Activated CD4-positive, alpha-beta T cell treated with anti-CD3 and anti-CD28 coated beads, Interleukin-2, amount 50 U/mL, for 1 hour (primary cell): ENCODE measurements around the gene TNFRSF8.
"Not testable (repeated sequence)": the region's sequence is repeated elsewhere in the genome, so short reads cannot be mapped to it uniquely, and the experiment has no call there.

Experiments used
- DNase-seq: peaks from one replicate; pipeline ENCODE4 v3.0.0-alpha.2; 2020

The TNFRSF8 gene

GRCh38 chr1:12063141-12064072 is at the start of gene TNFRSF8:
TSS of gene TNFRSF8 (plus strand) at chr1:12063303. CDS start at chr1:12063599, 296 bp downstream.
- DNase-seq, result no peak

DNA sequence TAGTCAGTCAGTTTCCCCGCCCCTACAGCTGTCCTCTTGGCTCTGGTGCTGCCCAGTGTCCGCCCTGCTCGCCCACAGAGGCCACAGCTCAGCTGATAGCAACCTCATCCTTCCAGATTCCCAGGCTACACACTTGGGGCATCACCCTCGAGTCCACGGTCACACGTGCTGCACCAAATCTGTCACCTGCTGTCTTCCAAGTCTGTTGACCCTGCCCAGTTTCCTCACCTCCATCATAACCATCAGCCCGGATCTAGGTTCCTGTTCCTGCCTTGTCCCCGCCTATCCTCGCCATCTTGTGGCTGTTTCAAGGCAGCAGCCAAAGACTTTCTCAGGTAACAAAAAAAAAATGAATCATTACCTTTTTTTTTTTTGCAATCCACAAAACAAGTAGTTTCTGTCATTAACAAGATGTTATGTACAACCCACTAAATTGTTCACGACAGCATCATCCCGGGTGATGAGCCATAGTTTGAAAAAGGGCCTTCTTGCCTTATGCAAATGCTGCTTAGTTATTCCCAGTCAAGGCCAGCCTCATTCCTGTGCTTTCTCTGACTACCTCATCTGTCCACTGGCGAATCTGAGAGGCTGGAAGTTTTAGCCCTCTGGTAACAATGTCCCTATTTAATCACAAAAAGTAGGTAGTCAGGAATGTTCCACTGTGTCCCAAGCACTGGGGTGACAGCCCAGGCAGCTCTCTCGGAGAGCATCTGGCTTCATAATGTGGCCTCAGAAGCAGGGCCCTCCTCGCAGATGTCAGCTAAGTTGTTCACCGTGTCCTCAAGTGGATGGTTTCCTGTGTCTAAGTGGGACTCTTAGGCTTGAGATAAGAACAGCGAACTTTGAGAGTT is 48.7 kb upstream of the TNFRSF8 start:
- no peak for DNase-seq

DNA sequence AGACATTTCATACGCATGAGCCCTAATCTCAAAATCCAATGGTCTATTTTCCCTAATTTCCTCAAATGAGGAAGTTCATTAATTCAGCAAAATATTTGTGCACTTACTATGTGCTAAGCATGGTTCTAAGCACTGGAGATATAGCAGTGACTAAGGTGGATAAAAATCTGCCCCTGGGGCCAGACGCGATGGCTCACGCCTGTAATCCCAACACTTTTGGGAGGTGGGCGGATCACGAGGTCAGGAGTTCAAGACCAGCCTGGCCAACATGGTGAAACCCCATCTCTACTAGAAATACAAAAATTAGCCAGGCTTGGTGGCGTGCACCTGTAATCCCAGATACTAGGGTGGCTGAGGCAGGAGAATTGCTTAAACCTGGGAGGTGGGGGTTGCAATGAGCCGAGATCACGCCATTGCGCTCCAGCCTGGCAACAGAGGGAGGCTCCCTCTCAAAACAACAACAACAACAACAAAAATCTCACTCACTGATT is 48.1 kb upstream of the TNFRSF8 start:
- DNase-seq, result no peak

DNA sequence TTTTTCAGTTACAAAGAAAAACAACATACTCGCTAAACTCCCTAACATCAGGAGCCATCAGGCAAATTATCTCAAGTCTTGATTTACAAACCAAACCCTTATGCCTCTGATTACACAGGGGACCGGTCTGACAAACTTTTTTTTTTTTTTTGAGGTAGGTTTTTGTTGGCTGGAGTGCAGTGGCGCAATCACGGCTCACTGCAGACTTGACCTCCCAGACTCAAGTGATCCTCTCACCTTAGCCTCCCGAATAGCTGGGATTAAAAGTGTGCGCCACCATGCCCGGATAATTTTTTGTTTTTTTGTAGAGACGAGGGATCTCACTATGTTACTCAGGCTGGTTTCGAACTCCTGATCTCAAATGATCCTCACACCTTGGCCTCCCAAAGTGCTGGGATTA is 47.6 kb upstream of the TNFRSF8 start:
- no peak for DNase-seq

DNA sequence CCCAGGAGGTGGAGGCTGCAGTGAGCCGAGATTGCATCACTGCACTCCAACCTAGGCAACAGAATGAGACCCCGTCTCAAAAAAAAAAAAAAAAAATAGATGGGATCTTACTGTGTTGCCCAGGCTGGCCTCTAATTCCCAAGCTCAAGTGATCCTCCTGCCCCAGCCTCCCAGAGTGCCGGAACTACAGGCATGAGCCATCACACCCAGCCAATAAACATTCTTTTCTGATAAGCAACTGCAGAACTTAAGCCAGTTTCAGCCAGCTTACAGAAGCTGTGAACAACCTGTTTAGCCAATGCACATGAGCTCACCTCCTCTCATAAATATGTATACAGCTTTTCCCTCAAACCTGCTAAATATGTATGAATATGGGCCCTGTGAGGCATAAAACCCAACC is 46.9 kb upstream of the TNFRSF8 start:
- DNase-seq, result no peak

GRCh38 chr1:12019858-12020509 is 43.1 kb upstream of the TNFRSF8 start:
- no peak for DNase-seq

DNA sequence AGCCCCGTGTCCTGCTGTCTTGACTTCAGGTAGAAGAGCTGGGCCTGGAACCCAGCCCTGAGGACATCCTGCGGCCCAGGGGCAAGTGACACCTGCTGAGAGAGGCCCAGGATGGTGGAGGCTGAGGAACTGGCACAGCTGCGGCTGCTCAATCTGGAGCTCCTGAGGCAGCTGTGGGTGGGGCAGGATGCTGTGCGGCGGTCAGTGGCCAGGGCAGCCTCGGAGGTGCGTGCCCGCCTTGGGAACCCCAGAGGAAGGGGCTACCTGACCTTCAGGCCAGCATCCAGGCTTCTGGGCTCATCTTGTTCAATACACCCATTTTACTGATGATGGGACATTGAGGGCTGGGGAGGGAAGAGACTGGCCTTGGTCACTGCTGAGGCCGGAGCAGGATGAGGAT is 41.5 kb upstream of the TNFRSF8 start:
- no peak for DNase-seq

- DNase-seq, result no peak
Measured at GRCh38 chr1:12022036-12022435, 41.1 kb upstream of the TNFRSF8 start.

GRCh38 chr1:12026586-12026985 is 36.5 kb upstream of the TNFRSF8 start:
- DNase-seq, result no peak

DNA sequence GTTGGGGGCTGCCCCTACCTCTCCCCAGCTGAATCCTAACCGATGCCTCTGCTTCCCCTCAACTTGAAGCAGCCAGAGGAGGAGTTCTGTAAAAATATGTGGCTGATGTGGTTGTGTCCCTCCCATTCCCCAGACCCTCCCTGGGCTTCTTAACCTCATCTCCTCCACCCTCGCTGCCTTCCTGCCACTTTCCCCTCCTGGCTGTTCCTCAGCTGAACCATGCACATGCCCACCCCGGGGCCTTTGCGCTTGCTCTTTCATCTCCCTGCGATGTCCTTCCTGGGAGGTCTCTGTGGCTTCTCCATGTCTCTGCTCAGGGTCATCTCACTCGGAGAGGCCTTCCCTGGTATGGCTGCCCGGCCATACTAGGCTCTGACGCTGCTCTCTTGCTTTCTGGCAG is 34.9 kb upstream of the TNFRSF8 start:
- no peak for DNase-seq

GRCh38 chr1:12028957-12029511 is 34.1 kb upstream of the TNFRSF8 start:
- DNase-seq, result no peak

DNA sequence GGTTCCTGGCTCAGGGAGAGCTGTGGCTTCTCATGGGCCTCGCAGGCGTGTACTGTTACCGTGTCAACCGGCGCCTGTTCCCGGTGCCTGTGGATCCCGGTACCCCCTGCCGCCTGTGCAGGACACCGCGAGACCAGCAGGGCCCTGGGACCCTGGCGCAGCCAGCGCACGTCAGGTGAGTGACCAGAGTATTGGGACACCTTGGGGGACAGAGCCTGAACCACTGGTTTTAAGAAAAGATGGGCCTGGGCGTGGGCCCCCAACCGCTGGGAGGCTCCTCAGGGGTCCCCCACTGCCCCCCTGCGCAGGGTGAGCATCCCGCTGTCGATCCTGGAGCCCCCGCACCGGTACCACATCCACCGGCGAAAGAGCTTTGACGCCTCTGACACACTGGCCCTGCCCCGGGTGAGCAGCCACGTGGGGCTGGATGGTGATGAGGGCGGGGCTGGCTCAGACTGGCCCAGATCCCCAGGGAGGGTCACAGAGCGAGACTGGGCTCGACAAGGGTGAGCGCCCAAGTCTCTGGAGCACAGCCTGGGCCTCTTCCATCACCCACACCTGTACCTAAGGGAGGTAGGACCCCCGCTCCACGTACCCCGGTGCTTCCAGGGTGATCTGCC is 33.3 kb upstream of the TNFRSF8 start:
- no peak for DNase-seq

DNA sequence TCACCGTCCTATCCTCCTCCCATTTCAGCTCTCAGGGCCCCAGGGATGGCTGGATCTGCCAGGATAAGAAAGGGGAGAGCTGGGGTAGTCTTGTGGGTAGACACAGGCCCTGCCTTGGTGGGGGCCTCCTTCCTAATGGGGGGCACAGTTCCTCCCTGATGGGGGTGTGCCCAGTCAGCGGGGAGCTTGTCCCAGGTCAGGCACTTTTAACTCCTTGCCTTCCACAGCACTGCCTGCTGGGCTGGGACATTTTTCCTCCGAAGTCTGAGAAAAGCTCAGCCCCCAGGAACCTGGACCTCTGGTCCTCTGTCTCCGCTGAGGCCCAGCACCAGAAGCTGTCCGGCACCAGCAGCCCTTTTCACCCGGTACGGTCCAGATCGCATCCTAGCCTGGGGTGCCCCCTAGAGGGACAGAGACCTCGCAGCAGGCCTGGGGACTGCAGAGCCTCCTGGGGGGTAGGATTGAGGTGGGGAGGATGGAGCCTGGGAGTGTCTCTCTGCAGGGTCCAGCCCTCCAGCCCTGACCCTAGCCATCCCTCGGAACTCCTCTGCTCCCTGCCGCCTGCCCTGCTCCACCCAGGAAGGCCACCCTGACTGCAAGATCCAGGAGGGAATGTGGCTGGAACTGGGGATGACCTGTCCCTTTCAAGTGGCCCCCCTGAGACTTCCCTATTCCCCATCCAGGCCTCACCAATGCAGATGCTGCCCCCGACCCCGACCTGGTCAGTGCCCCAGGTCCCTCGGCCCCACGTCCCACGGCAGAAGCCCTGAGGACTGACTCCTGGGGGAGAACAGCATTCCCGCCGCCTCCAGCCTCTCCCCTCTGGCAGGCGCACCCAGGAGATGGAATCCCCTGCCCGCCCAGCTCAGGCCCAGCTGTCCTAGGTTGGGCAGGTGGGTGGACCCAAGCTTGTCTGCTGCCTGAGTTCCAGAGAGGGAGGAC is 31.8 kb upstream of the TNFRSF8 start:
- DNase-seq, result peak; percentile 16

GRCh38 chr1:12032161-12032621 is 30.9 kb upstream of the TNFRSF8 start:
- DNase-seq, result no peak

DNA sequence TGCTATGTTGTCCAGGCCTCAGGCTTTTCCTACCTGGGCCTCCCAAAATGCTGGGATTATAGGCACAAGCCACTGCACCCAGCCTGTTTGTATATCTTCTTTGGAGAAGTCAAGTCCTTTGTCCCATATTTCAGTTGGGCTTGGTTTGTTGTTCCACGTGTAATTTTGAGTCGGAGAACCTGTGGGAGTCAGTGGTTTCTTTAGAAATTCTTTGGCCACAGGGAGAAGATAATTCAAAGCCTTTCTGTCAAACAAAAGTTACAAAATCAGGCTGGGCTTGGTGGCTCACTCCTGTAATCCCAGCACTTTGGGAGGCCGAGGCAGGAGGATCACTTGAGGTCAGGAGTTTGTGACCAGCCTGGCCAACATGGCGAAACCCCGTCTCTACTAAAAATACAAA is 29.7 kb upstream of the TNFRSF8 start:
- DNase-seq, result not testable (repeated sequence)

- no peak for DNase-seq
Measured at GRCh38 chr1:12034381-12034801, 28.7 kb upstream of the TNFRSF8 start.

DNA sequence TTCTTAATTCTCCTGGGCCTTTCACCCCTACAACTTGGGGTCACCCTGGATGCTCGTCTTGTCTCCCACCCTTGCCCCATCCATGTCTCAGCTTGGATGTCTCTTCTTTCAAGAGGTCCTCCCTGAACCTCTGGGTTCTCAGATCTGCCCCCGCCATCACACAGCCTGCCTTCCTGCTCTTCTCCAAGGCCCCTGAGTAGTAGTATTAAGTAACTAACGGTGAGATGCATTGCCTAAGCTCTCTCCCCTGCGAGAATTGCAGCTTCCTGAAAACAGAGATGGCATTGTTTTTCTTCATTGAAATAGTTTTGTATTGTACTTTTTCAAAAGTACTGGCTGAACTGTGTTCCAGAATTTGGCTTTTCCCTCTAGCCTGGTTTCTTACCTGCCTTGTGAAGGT is 27.8 kb upstream of the TNFRSF8 start:
- DNase-seq, result no peak

DNA sequence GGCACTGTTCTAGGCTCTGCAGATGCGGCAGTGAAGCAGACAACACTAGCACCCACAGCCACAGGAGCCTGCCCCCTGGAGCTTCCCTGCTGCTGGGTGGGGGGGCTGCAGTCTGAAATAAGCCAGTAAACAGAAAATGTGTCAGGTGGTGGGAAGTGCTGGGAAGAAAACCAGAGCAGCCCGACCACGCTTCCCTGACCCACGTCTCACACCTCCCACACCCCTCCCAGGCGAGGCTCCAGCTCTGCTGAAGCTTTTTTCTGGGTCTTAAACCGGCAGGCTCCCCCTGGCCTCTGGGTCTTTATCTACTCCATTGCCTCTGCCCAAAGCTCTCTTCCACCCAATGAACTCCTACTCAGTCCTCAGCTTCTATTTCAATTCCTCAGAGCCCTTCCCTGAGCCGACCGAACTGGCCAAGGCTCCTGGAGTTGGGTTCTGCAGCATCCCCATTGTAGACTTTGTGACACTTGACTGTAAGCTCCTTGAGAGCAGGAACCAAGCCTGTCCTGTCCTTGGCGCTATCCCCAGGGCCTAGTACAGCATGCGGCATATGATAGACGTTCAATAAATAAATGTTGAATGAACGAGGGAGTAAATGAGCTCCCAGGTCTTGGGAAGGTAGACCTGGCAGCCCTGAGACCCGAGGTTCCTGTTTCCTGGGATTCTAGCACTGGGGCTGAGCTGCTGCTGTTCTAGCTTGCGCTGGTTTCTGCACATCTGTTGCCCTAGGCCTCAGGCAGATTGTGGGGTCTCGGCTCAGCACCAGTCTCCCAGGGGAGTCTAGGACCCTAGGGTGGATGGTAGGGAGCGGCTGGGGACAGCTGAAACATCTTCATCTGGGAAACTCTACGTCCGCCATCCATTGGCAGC is 25.4 kb upstream of the TNFRSF8 start:
- no peak for DNase-seq

DNA sequence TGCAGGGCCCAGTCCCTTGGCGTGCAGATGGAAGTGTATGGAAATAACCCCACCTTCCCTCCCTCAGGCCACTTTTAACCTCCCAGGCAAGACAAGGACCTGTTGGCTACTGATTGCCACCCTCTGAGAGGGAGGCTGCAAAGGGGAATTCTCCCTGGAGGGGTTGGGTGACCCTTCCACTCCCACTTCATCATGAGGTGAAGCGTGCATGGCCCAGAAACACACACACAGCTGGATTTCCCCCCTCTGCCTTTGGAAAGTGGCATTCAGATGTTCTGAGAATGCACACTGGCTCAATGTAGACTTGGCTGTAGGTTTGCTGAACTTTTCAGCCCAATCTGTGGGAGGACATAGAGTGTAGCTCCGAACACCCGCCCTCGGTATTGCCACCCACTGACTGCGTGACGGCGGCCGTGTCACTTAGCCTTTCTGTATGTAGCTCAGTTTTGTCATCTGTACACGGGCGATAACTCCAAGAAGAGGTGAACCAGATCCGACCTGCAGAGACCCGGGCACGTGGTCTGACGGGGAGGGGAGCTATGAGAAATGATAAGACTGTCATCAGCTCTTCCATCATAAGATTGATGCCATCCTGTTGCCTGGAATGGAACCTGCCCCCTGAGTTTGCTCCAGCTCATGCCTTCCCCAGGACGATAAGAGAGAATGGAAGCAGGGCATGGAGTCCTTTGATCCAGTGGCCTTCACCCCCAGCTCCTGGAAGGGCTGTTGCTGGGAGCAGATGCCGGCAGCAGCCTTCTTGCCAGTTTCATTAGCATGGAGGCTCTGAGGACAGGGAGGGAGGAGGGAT is 24.5 kb upstream of the TNFRSF8 start:
- DNase-seq, result no peak
